Measurements from ENCODE around the gene PTMS. TPM values are rescaled to one million over a fixed set of nuclear protein-coding genes. Genes with fewer than 3 reads are reported as not detected.

PTMS gene
- total and polyA plus RNA-seq, 2 donors from 2014 or later: 269 to 590 TPM

GRCh38 chr12:6817098-6817497 lies 50.9 kb downstream of the PTMS start:
- H3K4me1 ChIP-seq (ENCODE audit: control insufficient read depth in 2 of 3, insufficient read depth in 2 of 3, low read depth in 1 of 3, low read length in 3 of 3): peaks cover 0 to 8% (median 8%) of the 10 kb centered on the region in 3 donors
- H3K9me3 ChIP-seq (ENCODE audit: control insufficient read depth in 2 of 3, insufficient read depth in 1 of 3, low read length in 3 of 3): peaks cover 0 to 2% (median 0%) of the 10 kb centered on the region in 3 donors
- DNase-seq (peak in 1 of 5 donors; percentile 53), FAIRE-seq (no peak)
- intact Hi-C loops (cut with DNase I): no loop called here
- TF ChIP-seq, protein P1, sequence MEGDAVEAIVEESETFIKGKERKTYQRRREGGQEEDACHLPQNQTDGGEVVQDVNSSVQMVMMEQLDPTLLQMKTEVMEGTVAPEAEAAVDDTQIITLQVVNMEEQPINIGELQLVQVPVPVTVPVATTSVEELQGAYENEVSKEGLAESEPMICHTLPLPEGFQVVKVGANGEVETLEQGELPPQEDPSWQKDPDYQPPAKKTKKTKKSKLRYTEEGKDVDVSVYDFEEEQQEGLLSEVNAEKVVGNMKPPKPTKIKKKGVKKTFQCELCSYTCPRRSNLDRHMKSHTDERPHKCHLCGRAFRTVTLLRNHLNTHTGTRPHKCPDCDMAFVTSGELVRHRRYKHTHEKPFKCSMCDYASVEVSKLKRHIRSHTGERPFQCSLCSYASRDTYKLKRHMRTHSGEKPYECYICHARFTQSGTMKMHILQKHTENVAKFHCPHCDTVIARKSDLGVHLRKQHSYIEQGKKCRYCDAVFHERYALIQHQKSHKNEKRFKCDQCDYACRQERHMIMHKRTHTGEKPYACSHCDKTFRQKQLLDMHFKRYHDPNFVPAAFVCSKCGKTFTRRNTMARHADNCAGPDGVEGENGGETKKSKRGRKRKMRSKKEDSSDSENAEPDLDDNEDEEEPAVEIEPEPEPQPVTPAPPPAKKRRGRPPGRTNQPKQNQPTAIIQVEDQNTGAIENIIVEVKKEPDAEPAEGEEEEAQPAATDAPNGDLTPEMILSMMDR (IDR thresholded peaks at IDR 0.05; ENCODE audit: borderline replicate concordance, extremely low read depth, insufficient read depth): no peak
- no peak overlapping the region for H3K4me3 ChIP-seq (ENCODE audit: low read length in 3 of 3)
- H3K9ac ChIP-seq (ENCODE audit: low read length in 3 of 3): no peak overlapping the region
- no peaks in the 10 kb centered on the region for H3K27me3 ChIP-seq (ENCODE audit: control insufficient read depth, insufficient read depth, low read length)
- H3K27ac ChIP-seq (ENCODE audit: low read depth in 2 of 2, low read length in 2 of 2): no peak overlapping the region
- H3K36me3 ChIP-seq (ENCODE audit: control insufficient read depth in 2 of 3, insufficient read depth in 3 of 3, low read length in 3 of 3): peaks cover 0 to 3% (median 0%) of the 10 kb centered on the region in 3 donors

DNA sequence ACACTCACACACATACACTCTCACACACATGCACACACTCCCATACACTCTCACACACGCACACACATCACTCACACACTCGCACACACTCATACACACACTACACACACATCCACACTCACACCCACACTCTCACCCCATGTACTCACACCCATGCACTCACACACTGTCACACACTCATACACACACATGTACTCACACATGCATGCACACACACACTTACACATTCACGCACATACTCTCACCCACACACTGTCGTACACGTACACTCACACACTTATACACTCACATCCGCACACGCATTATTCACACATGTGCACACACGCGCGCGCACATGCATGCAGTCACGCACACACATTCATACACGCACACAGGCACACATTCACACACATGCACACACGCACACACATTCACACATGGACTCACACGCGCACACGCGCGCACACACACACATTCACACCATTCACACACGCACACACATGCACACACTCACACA lies 51.5 kb downstream of the PTMS start:
- peaks cover 0 to 3% (median 0%) of the 10 kb centered on the region in 3 donors for H3K36me3 ChIP-seq (ENCODE audit: control insufficient read depth in 2 of 3, insufficient read depth in 3 of 3, low read length in 3 of 3)
- H3K27ac ChIP-seq (ENCODE audit: low read depth in 2 of 2, low read length in 2 of 2): no peak overlapping the region
- no peaks in the 10 kb centered on the region for H3K27me3 ChIP-seq (ENCODE audit: control insufficient read depth, insufficient read depth, low read length)
- peak overlapping the region in 1 of 3 donors; percentile 4 for H3K9ac ChIP-seq (ENCODE audit: low read length in 3 of 3)
- peaks cover 0 to 2% (median 0%) of the 10 kb centered on the region in 3 donors for H3K9me3 ChIP-seq (ENCODE audit: control insufficient read depth in 2 of 3, insufficient read depth in 1 of 3, low read length in 3 of 3)
- H3K4me3 ChIP-seq (ENCODE audit: low read length in 3 of 3): peak overlapping the region in 1 of 3 donors; percentile 13
- DNase-seq: no peak
- intact Hi-C loops (cut with DNase I): no loop called here
- peaks cover 0 to 12% (median 8%) of the 10 kb centered on the region in 3 donors for H3K4me1 ChIP-seq (ENCODE audit: control insufficient read depth in 2 of 3, insufficient read depth in 2 of 3, low read depth in 1 of 3, low read length in 3 of 3)
- TF ChIP-seq, protein P1 (IDR thresholded peaks at IDR 0.05; ENCODE audit: borderline replicate concordance, extremely low read depth, insufficient read depth): no peak
- FAIRE-seq: no peak

GRCh38 chr12:6818222-6818621 lies 52.1 kb downstream of the PTMS start:
- intact Hi-C loops (cut with DNase I): no loop called here
- Histone ChIP-seq H3K4me3 (ENCODE audit: low read length in 3 of 3) (no peak overlapping the region), H3K27ac (ENCODE audit: low read depth in 2 of 2, low read length in 2 of 2) (no peak overlapping the region), H3K36me3 (ENCODE audit: control insufficient read depth in 2 of 3, insufficient read depth in 3 of 3, low read length in 3 of 3) (peaks cover 0 to 3% (median 0%) of the 10 kb centered on the region in 3 donors), H3K9ac (ENCODE audit: low read length in 3 of 3) (no peak overlapping the region), H3K9me3 (ENCODE audit: control insufficient read depth in 2 of 3, insufficient read depth in 1 of 3, low read length in 3 of 3) (peaks cover 0 to 2% (median 0%) of the 10 kb centered on the region in 3 donors), H3K4me1 (ENCODE audit: control insufficient read depth in 2 of 3, insufficient read depth in 2 of 3, low read depth in 1 of 3, low read length in 3 of 3) (peaks cover 0 to 12% (median 8%) of the 10 kb centered on the region in 3 donors), H3K27me3 (ENCODE audit: control insufficient read depth, insufficient read depth, low read length) (no peaks in the 10 kb centered on the region)
- DNase-seq: peak in 4 of 5 donors; percentile 71 to 83 (median 75)
- no peak for FAIRE-seq
- TF ChIP-seq, protein P1 (IDR thresholded peaks at IDR 0.05; ENCODE audit: borderline replicate concordance, extremely low read depth, insufficient read depth): no peak

Measured in kidney (tissue), 14 donors.